Astrocyte (in vitro differentiated cells and primary cell): ENCODE measurements around the gene C2orf80. TPM values are rescaled to one million over a fixed set of nuclear protein-coding genes. Genes with fewer than 3 reads are reported as not detected.
A peak's percentile ranks its signal among the peaks of the same experiment; 100 is the strongest.

Source experiments
- DNase-seq: peaks from one replicate; pipeline ENCODE4 v3.0.0-alpha.2; 2010; ENCODE audit warnings: low read depth
- FAIRE-seq: peaks from 2 replicates; lab custom pipeline; 2011; peaks lifted over from hg19 to GRCh38; lab: Jason Lieb, UNC
- H2AFZ ChIP-seq: 2 replicates; pipeline ENCODE4 v1.6.0; 2012; ENCODE audit warnings: low read depth, low read length, inconsistent platforms
- H3K27ac ChIP-seq: 2 replicates; pipeline ENCODE4 v1.5.1; 2011; ENCODE audit warnings: low read depth, low read length, inconsistent platforms
- H3K27me3 ChIP-seq: 2 replicates; pipeline ENCODE4 v1.6.0; 2011; ENCODE audit warnings: low read length, inconsistent platforms; ENCODE audit not compliant: insufficient read depth
- H3K36me3 ChIP-seq: 2 replicates; pipeline ENCODE4 v1.5.1; 2011; ENCODE audit warnings: low read length, inconsistent platforms; ENCODE audit not compliant: insufficient read depth
- H3K4me1 ChIP-seq: 2 replicates; pipeline ENCODE4 v1.5.1; 2011; ENCODE audit warnings: low read length, inconsistent platforms; ENCODE audit not compliant: insufficient read depth
- H3K4me2 ChIP-seq: 2 replicates; pipeline ENCODE4 v1.6.0; 2012; ENCODE audit warnings: low read length, inconsistent platforms
- H3K4me3 ChIP-seq: 2 replicates; pipeline ENCODE4 v1.5.1; 2011; ENCODE audit warnings: low read depth, mild to moderate bottlenecking, low read length, inconsistent platforms; ENCODE audit not compliant: insufficient read depth
- H3K79me2 ChIP-seq: 2 replicates; pipeline ENCODE4 v1.6.0; 2012; ENCODE audit warnings: mild to moderate bottlenecking, low read length, inconsistent platforms; ENCODE audit not compliant: insufficient read depth
- H3K9ac ChIP-seq: 2 replicates; pipeline ENCODE4 v1.6.0; 2012; ENCODE audit warnings: mild to moderate bottlenecking, low read length, inconsistent platforms
- H3K9me3 ChIP-seq: 2 replicates; pipeline ENCODE4 v1.5.1; 2012; ENCODE audit warnings: low read depth, mild to moderate bottlenecking, low read length, inconsistent platforms; ENCODE audit not compliant: insufficient read depth
- H4K20me1 ChIP-seq: 2 replicates; pipeline ENCODE4 v1.6.0; 2012; ENCODE audit warnings: low read length, inconsistent platforms; ENCODE audit not compliant: insufficient read depth
- H3K27ac Mint-ChIP-seq: one replicate; pipeline ENCODE4 v1.8.0; 2021; ENCODE audit warnings: mild to moderate bottlenecking, mixed read lengths; ENCODE audit not compliant: unreplicated experiment
- H3K27me3 Mint-ChIP-seq: one replicate; pipeline ENCODE4 v1.8.0; 2021; ENCODE audit warnings: low read depth, mixed read lengths; ENCODE audit not compliant: unreplicated experiment
- H3K36me3 Mint-ChIP-seq: one replicate; pipeline ENCODE4 v1.8.0; 2021; ENCODE audit warnings: low read depth, mixed read lengths; ENCODE audit not compliant: unreplicated experiment
- H3K4me1 Mint-ChIP-seq: one replicate; pipeline ENCODE4 v1.8.0; 2021; ENCODE audit warnings: low read depth, mixed read lengths; ENCODE audit not compliant: unreplicated experiment
- H3K4me3 Mint-ChIP-seq: one replicate; pipeline ENCODE4 v1.8.0; 2021; ENCODE audit warnings: mild to moderate bottlenecking, moderate library complexity, mixed read lengths; ENCODE audit not compliant: unreplicated experiment
- H3K9me3 Mint-ChIP-seq: one replicate; pipeline ENCODE4 v1.8.0; 2021; ENCODE audit warnings: mild to moderate bottlenecking, mixed read lengths; ENCODE audit not compliant: unreplicated experiment
- EZH2 ChIP-seq: IDR thresholded peaks from 2 replicates; pipeline ENCODE4 v1.6.1; 2012; ENCODE audit warnings: mild to moderate bottlenecking, low read length, inconsistent platforms; ENCODE audit not compliant: insufficient read depth
- total RNA-seq: library from RNA; stranded (reverse); gene quantifications from 2 replicates; pipeline ENCODE4 v1.2.1, GENCODE V29; 2021
- TF ChIP-seq, protein P1 (sequence below): IDR thresholded peaks from 2 replicates; pipeline ENCODE4 v1.5.1; 2011; ENCODE audit warnings: low read depth, mild to moderate bottlenecking, inconsistent platforms, low read length, moderate library complexity; ENCODE audit not compliant: insufficient read depth

The C2orf80 gene
- total RNA-seq, 1 donor from 2014 or later: not detected

DNA sequence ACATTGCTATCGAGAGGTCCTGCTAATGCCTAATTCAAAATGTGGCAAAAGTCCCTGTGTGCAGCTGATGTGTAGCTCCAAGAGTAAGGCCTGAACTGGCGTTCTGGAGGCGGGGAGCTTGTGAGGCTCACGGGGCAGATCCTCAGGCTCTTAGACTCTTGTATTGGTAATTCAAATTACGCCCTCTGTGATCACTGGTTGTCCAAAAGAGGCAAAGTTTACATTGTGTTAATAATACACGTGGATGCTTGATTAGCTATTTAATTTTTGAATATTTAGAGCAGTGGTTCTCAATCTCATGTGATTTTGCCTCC is 14.0 kb downstream of the C2orf80 start:
- FAIRE-seq (no peak), DNase-seq (no peak)
- Histone ChIP-seq H3K4me3 (no peak overlapping the region), H3K27me3 (no peaks in the 10 kb centered on the region), H3K9me3 (no peaks in the 10 kb centered on the region), H2AFZ (peak overlapping the region; percentile 45), H3K4me1 (no peaks in the 10 kb centered on the region), H4K20me1 (no peaks in the 10 kb centered on the region), H3K4me2 (no peak overlapping the region), H3K9ac (no peak overlapping the region), H3K27ac (no peak overlapping the region), H3K79me2 (no peaks in the 10 kb centered on the region), H3K36me3 (no peaks in the 10 kb centered on the region)
- H3K36me3 Mint-ChIP-seq: no peaks in the 10 kb centered on the region
- no peaks in the 10 kb centered on the region for H3K4me1 Mint-ChIP-seq
- no peaks in the 10 kb centered on the region for H3K27me3 Mint-ChIP-seq
- no peak overlapping the region for H3K27ac Mint-ChIP-seq
- TF ChIP-seq EZH2: no peak
- TF ChIP-seq, protein P1, sequence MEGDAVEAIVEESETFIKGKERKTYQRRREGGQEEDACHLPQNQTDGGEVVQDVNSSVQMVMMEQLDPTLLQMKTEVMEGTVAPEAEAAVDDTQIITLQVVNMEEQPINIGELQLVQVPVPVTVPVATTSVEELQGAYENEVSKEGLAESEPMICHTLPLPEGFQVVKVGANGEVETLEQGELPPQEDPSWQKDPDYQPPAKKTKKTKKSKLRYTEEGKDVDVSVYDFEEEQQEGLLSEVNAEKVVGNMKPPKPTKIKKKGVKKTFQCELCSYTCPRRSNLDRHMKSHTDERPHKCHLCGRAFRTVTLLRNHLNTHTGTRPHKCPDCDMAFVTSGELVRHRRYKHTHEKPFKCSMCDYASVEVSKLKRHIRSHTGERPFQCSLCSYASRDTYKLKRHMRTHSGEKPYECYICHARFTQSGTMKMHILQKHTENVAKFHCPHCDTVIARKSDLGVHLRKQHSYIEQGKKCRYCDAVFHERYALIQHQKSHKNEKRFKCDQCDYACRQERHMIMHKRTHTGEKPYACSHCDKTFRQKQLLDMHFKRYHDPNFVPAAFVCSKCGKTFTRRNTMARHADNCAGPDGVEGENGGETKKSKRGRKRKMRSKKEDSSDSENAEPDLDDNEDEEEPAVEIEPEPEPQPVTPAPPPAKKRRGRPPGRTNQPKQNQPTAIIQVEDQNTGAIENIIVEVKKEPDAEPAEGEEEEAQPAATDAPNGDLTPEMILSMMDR: no peak
- H3K9me3 Mint-ChIP-seq: no peaks in the 10 kb centered on the region
- H3K4me3 Mint-ChIP-seq: no peak overlapping the region

DNA sequence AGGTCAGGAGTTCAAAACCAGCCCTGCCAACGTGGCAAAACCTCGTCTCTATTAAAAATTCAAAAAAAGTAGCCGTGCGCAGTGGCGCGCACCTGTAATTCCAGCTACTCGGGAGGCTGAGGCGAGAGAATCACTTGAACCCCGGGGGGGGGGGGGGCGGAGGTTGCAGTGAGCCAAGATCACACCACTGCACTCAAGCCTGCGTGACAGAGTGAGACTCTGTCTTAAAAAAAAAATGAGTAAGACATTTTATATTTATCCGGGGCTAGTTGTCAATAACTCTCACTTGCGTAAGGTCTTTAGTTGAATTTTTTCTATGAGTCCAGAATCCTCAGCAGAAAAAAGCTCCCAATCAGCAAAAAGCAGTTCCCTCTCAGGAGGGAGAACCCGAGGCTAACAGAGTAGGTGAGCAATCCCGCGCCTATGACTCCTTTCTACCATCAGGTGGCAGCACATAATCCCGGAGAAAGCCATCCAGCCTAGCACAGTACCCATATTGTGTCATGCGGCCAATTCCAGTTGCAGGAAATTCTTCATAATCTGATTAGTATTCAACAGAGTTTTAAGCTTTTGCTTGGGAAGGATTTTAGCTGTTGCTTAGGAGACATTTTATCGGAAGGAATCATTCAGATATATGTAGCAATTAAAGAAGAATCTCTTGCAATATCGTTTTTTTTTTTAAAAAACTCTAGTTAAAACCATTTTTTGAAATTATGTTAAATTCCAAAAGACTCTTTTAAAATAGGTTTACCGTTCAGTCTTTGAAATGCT is 14.6 kb downstream of the C2orf80 start:
- Mint-ChIP-seq H3K4me3 (no peak overlapping the region), H3K4me1 (no peaks in the 10 kb centered on the region), H3K36me3 (no peaks in the 10 kb centered on the region), H3K27me3 (no peaks in the 10 kb centered on the region), H3K27ac (no peak overlapping the region), H3K9me3 (no peaks in the 10 kb centered on the region)
- Histone ChIP-seq H3K4me1 (no peaks in the 10 kb centered on the region), H4K20me1 (no peaks in the 10 kb centered on the region), H2AFZ (peak overlapping the region; percentile 45), H3K9me3 (no peaks in the 10 kb centered on the region), H3K27ac (no peak overlapping the region), H3K36me3 (no peaks in the 10 kb centered on the region), H3K4me3 (no peak overlapping the region), H3K9ac (no peak overlapping the region), H3K79me2 (no peaks in the 10 kb centered on the region), H3K27me3 (no peaks in the 10 kb centered on the region), H3K4me2 (no peak overlapping the region)
- FAIRE-seq: no peak
- DNase-seq: peak; percentile 56
- no peak for TF ChIP-seq EZH2
- TF ChIP-seq, protein P1: peak; percentile 94

DNA sequence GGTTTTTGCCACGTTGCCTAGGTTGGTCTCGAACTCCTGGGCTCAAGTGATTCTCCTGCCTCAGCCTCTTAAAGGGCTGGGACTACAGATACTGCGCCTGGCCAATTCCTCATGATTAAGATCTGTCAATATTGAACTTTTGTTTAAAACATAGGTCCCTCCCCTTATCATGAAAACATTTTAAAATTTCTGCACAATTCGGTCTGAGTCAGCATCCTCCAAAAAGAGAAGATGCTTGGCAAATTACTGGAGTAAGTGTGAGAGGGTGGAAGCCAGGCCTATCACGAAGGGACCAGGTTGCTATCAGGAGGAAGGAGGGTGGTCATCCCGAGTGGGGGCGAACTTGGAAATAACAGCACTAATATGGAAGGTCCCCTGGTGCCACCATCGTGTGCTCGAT is 15.7 kb downstream of the C2orf80 start:
- Histone ChIP-seq H3K9me3 (no peaks in the 10 kb centered on the region), H3K4me1 (no peaks in the 10 kb centered on the region), H2AFZ (no peak overlapping the region), H3K27ac (no peak overlapping the region), H3K36me3 (no peaks in the 10 kb centered on the region), H3K79me2 (no peaks in the 10 kb centered on the region), H3K4me3 (no peak overlapping the region), H4K20me1 (no peaks in the 10 kb centered on the region), H3K27me3 (no peaks in the 10 kb centered on the region), H3K4me2 (no peak overlapping the region), H3K9ac (no peak overlapping the region)
- Mint-ChIP-seq H3K9me3 (no peaks in the 10 kb centered on the region), H3K4me1 (no peaks in the 10 kb centered on the region), H3K4me3 (no peak overlapping the region), H3K27me3 (no peaks in the 10 kb centered on the region), H3K27ac (no peak overlapping the region), H3K36me3 (no peaks in the 10 kb centered on the region)
- no peak for TF ChIP-seq EZH2
- TF ChIP-seq, protein P1: no peak
- DNase-seq (no peak), FAIRE-seq (no peak)
